ENCODE measurements around the gene OSM.

GRCh38 chr22:30249049-30250038 is 17.3 kb downstream of the OSM start:
- TF ChIP-seq CTCF (IDR thresholded peaks at IDR 0.05; ENCODE audit: poor library complexity) (no peak), EZH2 (IDR thresholded peaks at IDR 0.05; ENCODE audit: borderline replicate concordance) (no peak), EZH2phosphoT487 (IDR thresholded peaks at IDR 0.05; ENCODE audit: low read depth, severe bottlenecking, unreplicated experiment) (no peak)

Measured in hepatocyte (in vitro differentiated cells).